Measurements from ENCODE around the gene DES. TPM values are rescaled to one million over a fixed set of nuclear protein-coding genes. Genes with fewer than 3 reads are reported as not detected.

DES gene
- total and polyA plus RNA-seq, 4 donors: 22.5 to 314 (median 213) TPM

DNA sequence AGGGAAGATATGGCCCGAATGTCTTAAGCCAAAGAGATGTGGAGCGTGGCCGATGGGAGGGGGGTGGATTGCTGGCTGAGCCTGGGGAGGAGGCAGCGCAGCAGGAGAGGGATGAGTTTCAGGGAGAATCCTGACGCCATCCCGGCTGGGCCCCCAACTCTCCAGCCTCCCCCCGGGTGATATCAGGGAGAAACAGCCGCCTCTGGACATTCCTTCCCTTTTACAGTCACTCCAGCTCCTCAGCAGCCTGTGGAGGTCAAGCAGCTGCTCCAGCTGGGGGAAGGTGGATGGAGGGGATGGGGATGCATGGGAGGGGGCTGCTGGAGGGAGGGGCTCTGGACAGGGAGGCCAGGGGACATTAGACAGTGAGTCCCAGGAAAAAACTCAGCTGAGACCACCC lies 9.5 kb upstream of the DES start:
- ATAC-seq (ENCODE audit: low FRiP score): no peak
- peaks cover 0 to 2% of the 10 kb centered on the region in 2 donors for H3K4me1 ChIP-seq (ENCODE audit: control insufficient read depth in 1 of 2, insufficient read depth in 2 of 2, low read length in 2 of 2)
- no peak overlapping the region for H3K27ac ChIP-seq (ENCODE audit: low read depth in 1 of 2, low read length in 2 of 2)
- DNase-seq: no peak
- no peak overlapping the region for H3K4me3 ChIP-seq (ENCODE audit: low read length in 2 of 2)
- WGBS, 2 donors: 52 to 64% methylated on average over 8 of the region's 8 CpGs
- no peaks in the 10 kb centered on the region for H3K9me3 ChIP-seq (ENCODE audit: control insufficient read depth, low read length)
- H3K36me3 ChIP-seq (ENCODE audit: control insufficient read depth in 1 of 2, insufficient read depth in 2 of 2, low read length in 1 of 2): no peaks in the 10 kb centered on the region
- intact Hi-C loops (cut with DNase I): loop anchor here (5.0 to 10.0 kb wide), 4 partner anchors 34 to 276 kb away; no protein-coding TSS in a partner anchor
- no peaks in the 10 kb centered on the region for H3K27me3 ChIP-seq (ENCODE audit: control insufficient read depth in 1 of 2, insufficient read depth in 2 of 2, low read length in 1 of 2)

DNA sequence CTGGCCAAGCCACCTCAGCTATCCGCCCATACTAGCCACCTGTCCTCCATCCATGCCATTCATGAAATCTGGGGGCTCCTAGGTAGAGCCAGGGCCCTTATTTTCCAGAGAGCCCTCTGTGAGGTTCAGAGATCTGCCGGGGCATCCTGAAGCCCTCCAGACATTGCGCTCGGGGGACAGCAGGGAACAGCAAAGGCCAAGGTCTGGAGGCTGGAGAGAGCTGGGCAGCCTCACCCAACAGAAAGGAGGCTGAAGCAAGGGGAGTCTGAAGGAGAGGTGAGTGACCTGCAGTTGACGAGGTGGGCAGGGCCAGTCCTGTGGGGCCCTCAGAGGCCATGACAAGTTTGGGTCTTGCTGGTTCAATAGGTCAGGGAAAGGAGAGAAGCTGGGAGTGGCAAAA lies 8.6 kb upstream of the DES start:
- no peak overlapping the region for H3K4me3 ChIP-seq (ENCODE audit: low read length in 2 of 2)
- no peaks in the 10 kb centered on the region for H3K9me3 ChIP-seq (ENCODE audit: control insufficient read depth, low read length)
- WGBS, 2 donors: 95% methylated on average over 5 of the region's 5 CpGs
- no peaks in the 10 kb centered on the region for H3K27me3 ChIP-seq (ENCODE audit: control insufficient read depth in 1 of 2, insufficient read depth in 2 of 2, low read length in 1 of 2)
- H3K27ac ChIP-seq (ENCODE audit: low read depth in 1 of 2, low read length in 2 of 2): no peak overlapping the region
- no peak for DNase-seq
- peaks cover 0 to 2% of the 10 kb centered on the region in 2 donors for H3K4me1 ChIP-seq (ENCODE audit: control insufficient read depth in 1 of 2, insufficient read depth in 2 of 2, low read length in 2 of 2)
- intact Hi-C loops (cut with DNase I): loop anchor here (5.0 to 10.0 kb wide), 4 partner anchors 33 to 275 kb away; no protein-coding TSS in a partner anchor
- H3K36me3 ChIP-seq (ENCODE audit: control insufficient read depth in 1 of 2, insufficient read depth in 2 of 2, low read length in 1 of 2): no peaks in the 10 kb centered on the region
- ATAC-seq (ENCODE audit: low FRiP score): no peak

DNA sequence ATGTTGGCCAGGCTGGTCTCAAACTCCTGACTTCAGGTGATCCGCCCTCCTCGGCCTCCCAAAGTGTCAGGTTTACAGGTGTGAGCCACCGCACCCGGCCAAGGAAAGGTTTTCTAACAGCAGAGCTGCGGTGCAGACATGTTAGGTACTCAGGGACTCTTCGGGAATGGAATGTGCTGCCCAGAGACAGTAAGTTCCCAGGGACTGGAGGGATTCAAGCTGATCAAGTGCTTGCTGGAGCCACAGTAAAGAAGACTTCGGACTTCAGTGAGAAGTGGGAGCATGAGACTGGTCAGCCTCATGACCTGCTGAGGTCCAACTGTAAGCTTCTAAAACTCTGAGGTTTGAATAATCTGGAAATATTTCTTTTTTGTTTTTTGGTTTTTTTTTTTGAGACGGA lies 7.8 kb upstream of the DES start:
- DNase-seq: no peak
- Histone ChIP-seq H3K27me3 (ENCODE audit: control insufficient read depth in 1 of 2, insufficient read depth in 2 of 2, low read length in 1 of 2) (no peaks in the 10 kb centered on the region), H3K9me3 (ENCODE audit: control insufficient read depth, low read length) (no peaks in the 10 kb centered on the region), H3K4me3 (ENCODE audit: low read length in 2 of 2) (no peak overlapping the region), H3K27ac (ENCODE audit: low read depth in 1 of 2, low read length in 2 of 2) (no peak overlapping the region), H3K4me1 (ENCODE audit: control insufficient read depth in 1 of 2, insufficient read depth in 2 of 2, low read length in 2 of 2) (peaks cover 0 to 2% of the 10 kb centered on the region in 2 donors), H3K36me3 (ENCODE audit: control insufficient read depth in 1 of 2, insufficient read depth in 2 of 2, low read length in 1 of 2) (no peaks in the 10 kb centered on the region)
- intact Hi-C loops (cut with DNase I): no loop called here
- WGBS, 2 donors: 93 to 94% methylated on average over 7 to 8 of the region's 8 CpGs
- no peak for ATAC-seq (ENCODE audit: low FRiP score)

DNA sequence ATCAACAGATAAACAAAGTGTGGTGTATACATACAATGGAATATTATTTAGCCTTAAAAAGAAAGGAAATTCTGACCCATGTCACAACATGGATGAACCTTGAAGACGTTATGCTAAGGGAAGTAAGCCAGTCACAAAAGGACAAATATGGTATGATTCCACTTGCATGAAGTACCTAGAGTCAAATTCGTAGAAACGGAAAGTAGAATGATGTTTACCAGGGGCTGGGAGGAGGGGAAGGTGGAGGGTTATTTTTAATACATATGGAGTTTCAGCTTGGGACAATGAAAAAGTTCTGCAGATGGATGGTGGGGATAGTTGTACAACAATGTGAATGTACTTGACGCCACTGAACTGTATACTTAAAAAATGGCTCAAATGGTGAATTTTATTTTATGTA lies 3.3 kb upstream of the DES start:
- Histone ChIP-seq H3K27ac (ENCODE audit: low read depth in 1 of 2, low read length in 2 of 2) (no peak overlapping the region), H3K27me3 (ENCODE audit: control insufficient read depth in 1 of 2, insufficient read depth in 2 of 2, low read length in 1 of 2) (no peaks in the 10 kb centered on the region), H3K4me3 (ENCODE audit: low read length in 2 of 2) (no peak overlapping the region), H3K36me3 (ENCODE audit: control insufficient read depth in 1 of 2, insufficient read depth in 2 of 2, low read length in 1 of 2) (no peaks in the 10 kb centered on the region), H3K9me3 (ENCODE audit: control insufficient read depth, low read length) (no peaks in the 10 kb centered on the region), H3K4me1 (ENCODE audit: control insufficient read depth in 1 of 2, insufficient read depth in 2 of 2, low read length in 2 of 2) (no peaks in the 10 kb centered on the region)
- ATAC-seq (ENCODE audit: low FRiP score): no peak
- DNase-seq: no peak
- 75 to 84% methylated on average over 4 of the region's 4 CpGs for WGBS, 2 donors
- intact Hi-C loops (cut with DNase I): no loop called here

DNA sequence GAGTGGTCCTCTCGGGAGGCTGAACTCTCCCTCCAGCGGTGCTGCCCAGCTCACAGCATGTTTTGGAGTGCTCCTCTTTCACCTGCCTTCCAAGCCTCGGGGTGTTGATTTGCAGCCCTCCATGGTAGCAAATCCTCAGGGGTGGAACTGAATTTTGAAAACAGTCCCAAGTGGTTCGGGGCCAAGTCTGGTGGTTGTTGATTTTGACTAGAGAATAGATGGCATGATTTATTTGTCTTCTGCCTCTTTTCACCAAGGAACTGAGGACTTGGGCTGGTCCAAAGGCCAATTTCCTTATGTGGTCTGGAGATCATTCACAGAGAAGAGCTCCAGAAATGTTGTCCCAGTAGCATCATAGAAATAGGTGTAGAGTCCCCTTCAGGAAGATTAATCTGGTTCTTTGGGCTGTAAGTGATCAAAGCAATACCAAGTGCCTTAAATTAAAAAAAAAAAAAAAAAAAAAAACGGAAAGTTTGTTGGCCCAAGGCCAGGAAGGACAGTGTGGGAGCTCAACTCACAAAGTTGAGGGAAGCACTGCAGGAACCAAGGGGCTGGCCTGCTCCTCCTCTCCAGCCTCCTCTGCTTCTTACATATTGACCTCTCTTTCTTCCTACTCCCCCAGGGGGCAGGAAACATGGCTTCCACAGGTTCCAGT lies 2.5 kb upstream of the DES start:
- H3K27ac ChIP-seq (ENCODE audit: low read depth in 1 of 2, low read length in 2 of 2): no peak overlapping the region
- no peaks in the 10 kb centered on the region for H3K9me3 ChIP-seq (ENCODE audit: control insufficient read depth, low read length)
- DNase-seq: no peak
- 71 to 77% methylated on average over 5 of the region's 5 CpGs for WGBS, 2 donors
- no peaks in the 10 kb centered on the region for H3K36me3 ChIP-seq (ENCODE audit: control insufficient read depth in 1 of 2, insufficient read depth in 2 of 2, low read length in 1 of 2)
- ATAC-seq (ENCODE audit: low FRiP score): no peak
- intact Hi-C loops (cut with DNase I): no loop called here
- no peak overlapping the region for H3K4me3 ChIP-seq (ENCODE audit: low read length in 2 of 2)
- H3K4me1 ChIP-seq (ENCODE audit: control insufficient read depth in 1 of 2, insufficient read depth in 2 of 2, low read length in 2 of 2): no peaks in the 10 kb centered on the region
- H3K27me3 ChIP-seq (ENCODE audit: control insufficient read depth in 1 of 2, insufficient read depth in 2 of 2, low read length in 1 of 2): no peaks in the 10 kb centered on the region

DNA sequence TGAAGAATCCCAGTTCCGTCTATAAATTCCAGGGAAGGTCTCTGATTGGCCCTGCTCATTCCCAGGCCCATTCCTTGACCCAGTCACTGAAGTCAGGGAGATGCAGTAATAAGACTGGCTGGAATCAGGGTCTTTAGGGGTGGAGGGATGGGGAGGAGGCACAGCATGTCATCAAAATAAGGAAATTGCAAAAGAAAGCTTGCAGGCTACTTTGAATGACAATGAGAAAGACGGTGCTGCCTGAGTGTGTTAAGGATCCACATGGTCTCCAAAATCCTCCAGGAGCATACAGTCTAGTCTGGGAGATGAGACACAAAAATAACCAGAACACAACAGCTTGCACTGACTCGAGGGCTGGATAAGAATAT lies 2.0 kb upstream of the DES start:
- WGBS, 2 donors: 51 to 63% methylated on average over 3 of the region's 3 CpGs
- Histone ChIP-seq H3K4me1 (ENCODE audit: control insufficient read depth in 1 of 2, insufficient read depth in 2 of 2, low read length in 2 of 2) (no peaks in the 10 kb centered on the region), H3K9me3 (ENCODE audit: control insufficient read depth, low read length) (no peaks in the 10 kb centered on the region), H3K4me3 (ENCODE audit: low read length in 2 of 2) (no peak overlapping the region), H3K27ac (ENCODE audit: low read depth in 1 of 2, low read length in 2 of 2) (no peak overlapping the region), H3K27me3 (ENCODE audit: control insufficient read depth in 1 of 2, insufficient read depth in 2 of 2, low read length in 1 of 2) (no peaks in the 10 kb centered on the region), H3K36me3 (ENCODE audit: control insufficient read depth in 1 of 2, insufficient read depth in 2 of 2, low read length in 1 of 2) (no peaks in the 10 kb centered on the region)
- ATAC-seq (ENCODE audit: low FRiP score): no peak
- intact Hi-C loops (cut with DNase I): no loop called here
- no peak for DNase-seq

DNA sequence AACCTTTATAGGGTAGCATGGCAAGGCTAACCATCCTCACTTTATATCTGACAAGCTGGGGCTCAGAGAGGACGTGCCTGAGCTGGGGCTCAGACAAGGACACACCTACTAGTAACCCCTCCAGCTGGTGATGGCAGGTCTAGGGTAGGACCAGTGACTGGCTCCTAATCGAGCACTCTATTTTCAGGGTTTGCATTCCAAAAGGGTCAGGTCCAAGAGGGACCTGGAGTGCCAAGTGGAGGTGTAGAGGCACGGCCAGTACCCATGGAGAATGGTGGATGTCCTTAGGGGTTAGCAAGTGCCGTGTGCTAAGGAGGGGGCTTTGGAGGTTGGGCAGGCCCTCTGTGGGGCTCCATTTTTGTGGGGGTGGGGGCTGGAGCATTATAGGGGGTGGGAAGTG lies 1.2 kb upstream of the DES start:
- Histone ChIP-seq H3K27ac (ENCODE audit: low read depth in 1 of 2, low read length in 2 of 2) (peak overlapping the region in 1 of 2 donors; percentile 38), H3K27me3 (ENCODE audit: control insufficient read depth in 1 of 2, insufficient read depth in 2 of 2, low read length in 1 of 2) (no peaks in the 10 kb centered on the region), H3K4me1 (ENCODE audit: control insufficient read depth in 1 of 2, insufficient read depth in 2 of 2, low read length in 2 of 2) (no peaks in the 10 kb centered on the region), H3K4me3 (ENCODE audit: low read length in 2 of 2) (no peak overlapping the region), H3K9me3 (ENCODE audit: control insufficient read depth, low read length) (no peaks in the 10 kb centered on the region), H3K36me3 (ENCODE audit: control insufficient read depth in 1 of 2, insufficient read depth in 2 of 2, low read length in 1 of 2) (no peaks in the 10 kb centered on the region)
- ATAC-seq (ENCODE audit: low FRiP score): no peak
- DNase-seq: no peak
- WGBS, 2 donors: 42 to 63% methylated on average over 4 of the region's 4 CpGs
- intact Hi-C loops (cut with DNase I): no loop called here

DNA sequence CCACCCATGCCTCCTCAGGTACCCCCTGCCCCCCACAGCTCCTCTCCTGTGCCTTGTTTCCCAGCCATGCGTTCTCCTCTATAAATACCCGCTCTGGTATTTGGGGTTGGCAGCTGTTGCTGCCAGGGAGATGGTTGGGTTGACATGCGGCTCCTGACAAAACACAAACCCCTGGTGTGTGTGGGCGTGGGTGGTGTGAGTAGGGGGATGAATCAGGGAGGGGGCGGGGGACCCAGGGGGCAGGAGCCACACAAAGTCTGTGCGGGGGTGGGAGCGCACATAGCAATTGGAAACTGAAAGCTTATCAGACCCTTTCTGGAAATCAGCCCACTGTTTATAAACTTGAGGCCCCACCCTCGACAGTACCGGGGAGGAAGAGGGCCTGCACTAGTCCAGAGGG lies 803 bp upstream of the DES start:
- Histone ChIP-seq H3K36me3 (ENCODE audit: control insufficient read depth in 1 of 2, insufficient read depth in 2 of 2, low read length in 1 of 2) (no peaks in the 10 kb centered on the region), H3K4me1 (ENCODE audit: control insufficient read depth in 1 of 2, insufficient read depth in 2 of 2, low read length in 2 of 2) (no peaks in the 10 kb centered on the region), H3K27ac (ENCODE audit: low read depth in 1 of 2, low read length in 2 of 2) (no peak overlapping the region), H3K27me3 (ENCODE audit: control insufficient read depth in 1 of 2, insufficient read depth in 2 of 2, low read length in 1 of 2) (no peaks in the 10 kb centered on the region), H3K9me3 (ENCODE audit: control insufficient read depth, low read length) (no peaks in the 10 kb centered on the region), H3K4me3 (ENCODE audit: low read length in 2 of 2) (no peak overlapping the region)
- DNase-seq: no peak
- WGBS, 2 donors: 20 to 25% methylated on average over 9 of the region's 9 CpGs
- ATAC-seq (ENCODE audit: low FRiP score): peak; percentile 65
- intact Hi-C loops (cut with DNase I): no loop called here

DNA sequence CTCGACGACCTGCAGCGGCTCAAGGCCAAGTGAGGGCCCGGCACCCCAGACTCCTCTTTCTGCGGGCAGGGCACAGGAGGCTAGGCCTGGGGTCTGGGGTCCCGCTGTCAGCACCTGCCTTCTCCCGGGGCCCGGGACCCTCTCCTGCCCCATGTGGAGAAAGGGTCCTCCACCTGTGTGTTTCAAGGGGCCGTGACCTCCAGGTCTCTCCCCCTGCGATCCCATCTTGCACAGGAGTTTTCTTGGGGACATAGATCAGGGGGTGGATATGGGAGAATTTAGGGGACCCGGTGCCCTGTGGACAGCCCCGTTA lies 791 bp downstream of the DES start:
- intact Hi-C loops (cut with DNase I): no loop called here
- Histone ChIP-seq H3K36me3 (ENCODE audit: control insufficient read depth in 1 of 2, insufficient read depth in 2 of 2, low read length in 1 of 2) (no peaks in the 10 kb centered on the region), H3K4me3 (ENCODE audit: low read length in 2 of 2) (no peak overlapping the region), H3K27me3 (ENCODE audit: control insufficient read depth in 1 of 2, insufficient read depth in 2 of 2, low read length in 1 of 2) (no peaks in the 10 kb centered on the region), H3K9me3 (ENCODE audit: control insufficient read depth, low read length) (no peaks in the 10 kb centered on the region), H3K27ac (ENCODE audit: low read depth in 1 of 2, low read length in 2 of 2) (no peak overlapping the region), H3K4me1 (ENCODE audit: control insufficient read depth in 1 of 2, insufficient read depth in 2 of 2, low read length in 2 of 2) (no peaks in the 10 kb centered on the region)
- DNase-seq (no peak), ATAC-seq (ENCODE audit: low FRiP score) (no peak)
- 80 to 82% methylated on average over 12 of the region's 12 CpGs for WGBS, 2 donors
